Cardiac muscle cell (in vitro differentiated cells and primary cell): ENCODE results near the gene PDE2A. TPM values are rescaled to one million over a fixed set of nuclear protein-coding genes. Genes with fewer than 3 reads are reported as not detected.

Source experiments
- DNase-seq, 2 donors: peaks; one replicate each; pipeline versions ENCODE4 v3.0.0 to v3.0.0-alpha.2; 2010 to 2017; ENCODE audit warnings: low read depth in 1 of 2, low spot score in 1 of 2
- H3K27ac ChIP-seq: fragments of 200-600 bp; sonication (generic); 2 replicates; pipeline ENCODE4 v1.5.1; 2016
- H3K27me3 ChIP-seq: fragments of 200-600 bp; sonication (generic); 2 replicates; pipeline ENCODE4 v1.6.0; 2016; ENCODE audit warnings: control low read depth
- H3K36me3 ChIP-seq: fragments of 200-600 bp; sonication (generic); 2 replicates; pipeline ENCODE4 v1.5.1; 2016; ENCODE audit warnings: control low read depth
- H3K4me1 ChIP-seq: fragments of 200-600 bp; sonication (generic); 2 replicates; pipeline ENCODE4 v1.8.1; 2017; ENCODE audit warnings: low read depth, mild to moderate bottlenecking, mixed run types
- H3K4me3 ChIP-seq: fragments of 200-600 bp; sonication (generic); 2 replicates; pipeline ENCODE4 v1.5.1; 2016; ENCODE audit warnings: mild to moderate bottlenecking
- H3K9me3 ChIP-seq: fragments of 200-600 bp; sonication (generic); 2 replicates; pipeline ENCODE4 v1.5.1; 2017; ENCODE audit warnings: low read depth, mild to moderate bottlenecking, control low read depth
- CTCF ChIP-seq: IDR thresholded peaks from 2 replicates; pipeline ENCODE4 v1.5.1; 2012; ENCODE audit warnings: low read depth, mild to moderate bottlenecking, low read length
- polyA plus RNA-seq: library from polyadenylated mRNA; unstranded; fragments of >200 nt; fragmentation: Nextera tagmentation; extraction: Ambion mirVana; gene quantifications from 2 replicates; pipeline ENCODE4 v1.2.1, GENCODE V29; 2016
- total RNA-seq: library from RNA; depleted of rRNA; stranded (reverse); fragments of >200 nt; gene quantifications from 2 replicates; pipeline ENCODE4 v1.2.3, GENCODE V29; 2016

PDE2A gene
- total and polyA plus RNA-seq, 2 experiments from 2014 or later: 0.92 TPM; not detected in 1

GRCh38 chr11:72589802-72590761 is 84.1 kb downstream of the PDE2A start:
- Histone ChIP-seq H3K9me3 (no peaks in the 10 kb centered on the region), H3K4me1 (no peaks in the 10 kb centered on the region), H3K4me3 (peak overlapping the region; percentile 39), H3K36me3 (no peaks in the 10 kb centered on the region), H3K27ac (no peak overlapping the region), H3K27me3 (peaks cover 93% of the 10 kb centered on the region)
- peak; percentile 27 to 77 for DNase-seq
- peak; percentile 56 for TF ChIP-seq CTCF

- Histone ChIP-seq H3K4me3 (no peak overlapping the region), H3K27ac (no peak overlapping the region)
- no peak for TF ChIP-seq CTCF
Observed at GRCh38 chr11:72588421-72589410, 85.5 kb downstream of the PDE2A start.

GRCh38 chr11:72587696-72588095 is 86.5 kb downstream of the PDE2A start:
- TF ChIP-seq CTCF: no peak
- no peak overlapping the region for H3K27ac ChIP-seq
- H3K27me3 ChIP-seq: peaks cover 95% of the 10 kb centered on the region
- H3K4me3 ChIP-seq: no peak overlapping the region
- no peaks in the 10 kb centered on the region for H3K36me3 ChIP-seq
- no peaks in the 10 kb centered on the region for H3K4me1 ChIP-seq
- no peak for DNase-seq
- no peaks in the 10 kb centered on the region for H3K9me3 ChIP-seq

More at GRCh38 chr11:72588421-72589410, 85.5 kb downstream of the PDE2A start:
- no peaks in the 10 kb centered on the region for H3K9me3 ChIP-seq
- no peak for DNase-seq
- peaks cover 95% of the 10 kb centered on the region for H3K27me3 ChIP-seq
- H3K36me3 ChIP-seq: no peaks in the 10 kb centered on the region
- H3K4me1 ChIP-seq: no peaks in the 10 kb centered on the region

- no peak overlapping the region for H3K27ac ChIP-seq
- no peaks in the 10 kb centered on the region for H3K4me1 ChIP-seq
- H3K36me3 ChIP-seq: no peaks in the 10 kb centered on the region
- DNase-seq: no peak
- TF ChIP-seq CTCF: no peak
- peaks cover 90% of the 10 kb centered on the region for H3K27me3 ChIP-seq
- H3K4me3 ChIP-seq: no peak overlapping the region
- H3K9me3 ChIP-seq: no peaks in the 10 kb centered on the region
Observed at GRCh38 chr11:72586321-72587090, 87.7 kb downstream of the PDE2A start.
